Esophagus muscularis mucosa (tissue), 4 donors: ENCODE results near the gene HBA2.
"Not testable (repeated sequence)": the region's sequence is repeated elsewhere in the genome, so short reads cannot be mapped to it uniquely, and the experiment has no call there.

Source experiments
- EP300 ChIP-seq: sonication (generic); formaldehyde crosslinking; IDR thresholded peaks from one replicate; pipeline ENCODE4 v1.6.1; 2017; ENCODE audit warnings: antibody characterized with exemption
- POLR2A ChIP-seq: fragments of 450-650 bp; IDR thresholded peaks from one replicate; pipeline ENCODE4 v1.6.1; 2017; ENCODE audit warnings: antibody characterized with exemption, moderate library complexity, mild to moderate bottlenecking, low read depth
- POLR2AphosphoS5 ChIP-seq, 2 donors: sonication (generic); formaldehyde crosslinking; IDR thresholded peaks; one replicate each; pipeline ENCODE4 v1.6.1; 2017; ENCODE audit warnings: antibody characterized with exemption in 2 of 2
- TF ChIP-seq, protein P1 (sequence below), 3 experiments: fragments of 200-600 bp in 2 of 3; fragments of 450-650 bp in 1 of 3; sonication (generic) in 2 of 3; IDR thresholded peaks; one replicate each; pipeline ENCODE4 v1.5.1; 2017 to 2019; ENCODE audit warnings: antibody characterized with exemption in 3 of 3, mild to moderate bottlenecking in 2 of 3, moderate library complexity in 1 of 3

- TF ChIP-seq, protein P1, sequence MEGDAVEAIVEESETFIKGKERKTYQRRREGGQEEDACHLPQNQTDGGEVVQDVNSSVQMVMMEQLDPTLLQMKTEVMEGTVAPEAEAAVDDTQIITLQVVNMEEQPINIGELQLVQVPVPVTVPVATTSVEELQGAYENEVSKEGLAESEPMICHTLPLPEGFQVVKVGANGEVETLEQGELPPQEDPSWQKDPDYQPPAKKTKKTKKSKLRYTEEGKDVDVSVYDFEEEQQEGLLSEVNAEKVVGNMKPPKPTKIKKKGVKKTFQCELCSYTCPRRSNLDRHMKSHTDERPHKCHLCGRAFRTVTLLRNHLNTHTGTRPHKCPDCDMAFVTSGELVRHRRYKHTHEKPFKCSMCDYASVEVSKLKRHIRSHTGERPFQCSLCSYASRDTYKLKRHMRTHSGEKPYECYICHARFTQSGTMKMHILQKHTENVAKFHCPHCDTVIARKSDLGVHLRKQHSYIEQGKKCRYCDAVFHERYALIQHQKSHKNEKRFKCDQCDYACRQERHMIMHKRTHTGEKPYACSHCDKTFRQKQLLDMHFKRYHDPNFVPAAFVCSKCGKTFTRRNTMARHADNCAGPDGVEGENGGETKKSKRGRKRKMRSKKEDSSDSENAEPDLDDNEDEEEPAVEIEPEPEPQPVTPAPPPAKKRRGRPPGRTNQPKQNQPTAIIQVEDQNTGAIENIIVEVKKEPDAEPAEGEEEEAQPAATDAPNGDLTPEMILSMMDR (IDR thresholded peaks at IDR 0.05) = not testable (repeated sequence)
- TF ChIP-seq POLR2A; POLR2AphosphoS5 (IDR thresholded peaks at IDR 0.05); EP300: not testable (repeated sequence)
These were observed 657 bp downstream of the HBA2 start for GRCh38 chr16:173211-173854.
